ENCODE results near the gene CROCC2.

CROCC2 gene

GRCh38 chr2:240988571-240989271, 82.6 kb downstream of the CROCC2 start:
- no peak for TF ChIP-seq CTCF (IDR thresholded peaks at IDR 0.05; ENCODE audit: borderline replicate concordance, control extremely low read depth, extremely low read depth, insufficient read depth, missing control alignments)
- no peak for DNase-seq (ENCODE audit: low spot score)
- in situ Hi-C loops (cut with MboI; ENCODE audit: low sequenced_read_pairs, unreplicated experiment): no loop called here

- no peak for TF ChIP-seq CTCF (IDR thresholded peaks at IDR 0.05; ENCODE audit: borderline replicate concordance, control extremely low read depth, extremely low read depth, insufficient read depth, missing control alignments)
- DNase-seq (ENCODE audit: low spot score): no peak
- in situ Hi-C loops (cut with MboI; ENCODE audit: low sequenced_read_pairs, unreplicated experiment): no loop called here
Measured at GRCh38 chr2:240989451-240990265, 83.5 kb downstream of the CROCC2 start.

- in situ Hi-C loops (cut with MboI; ENCODE audit: low sequenced_read_pairs, unreplicated experiment): no loop called here
- TF ChIP-seq CTCF (IDR thresholded peaks at IDR 0.05; ENCODE audit: borderline replicate concordance, control extremely low read depth, extremely low read depth, insufficient read depth, missing control alignments): no peak
- no peak for DNase-seq (ENCODE audit: low spot score)
Measured at GRCh38 chr2:240990266-240990529, 84.1 kb downstream of the CROCC2 start.

- in situ Hi-C loops (cut with MboI; ENCODE audit: low sequenced_read_pairs, unreplicated experiment): no loop called here
- TF ChIP-seq CTCF (IDR thresholded peaks at IDR 0.05; ENCODE audit: borderline replicate concordance, control extremely low read depth, extremely low read depth, insufficient read depth, missing control alignments): no peak
- no peak for DNase-seq (ENCODE audit: low spot score)
Measured at GRCh38 chr2:240990726-240991377, 84.7 kb downstream of the CROCC2 start.

- no peak for TF ChIP-seq CTCF (IDR thresholded peaks at IDR 0.05; ENCODE audit: borderline replicate concordance, control extremely low read depth, extremely low read depth, insufficient read depth, missing control alignments)
- in situ Hi-C loops (cut with MboI; ENCODE audit: low sequenced_read_pairs, unreplicated experiment): no loop called here
- DNase-seq (ENCODE audit: low spot score): no peak
Measured at GRCh38 chr2:240991378-240992263, 85.5 kb downstream of the CROCC2 start.
